ENCODE data around the gene CSMD2. TPM values are rescaled to one million over a fixed set of nuclear protein-coding genes. Genes with fewer than 3 reads are reported as not detected.

CSMD2 gene
- total RNA-seq, 6 donors from 2014 or later = 0.39 to 1.0 (median 0.52) TPM

GRCh38 chr1:33962061-33962460, 203.0 kb downstream of the CSMD2 start:
- TF ChIP-seq EP300 (IDR thresholded peaks at IDR 0.05) = no peak
- no peak for TF ChIP-seq POLR2A (IDR thresholded peaks at IDR 0.05)
- TF ChIP-seq POLR2AphosphoS5 (IDR thresholded peaks at IDR 0.05) = no peak
- TF ChIP-seq CTCF (IDR thresholded peaks at IDR 0.05) = no peak
- Histone ChIP-seq H3K9me3 (no peaks in the 10 kb centered on the region), H3K27me3 (no peaks in the 10 kb centered on the region), H3K4me3 (no peak overlapping the region), H3K4me1 (no peaks in the 10 kb centered on the region), H3K27ac (no peak overlapping the region), H3K36me3 (no peaks in the 10 kb centered on the region)
- WGBS, 2 donors = 76 to 83% methylated on average over 4 of the region's 4 CpGs
- ATAC-seq (ENCODE audit: low FRiP score in 2 of 2) (no peak), DNase-seq (no peak)

DNA sequence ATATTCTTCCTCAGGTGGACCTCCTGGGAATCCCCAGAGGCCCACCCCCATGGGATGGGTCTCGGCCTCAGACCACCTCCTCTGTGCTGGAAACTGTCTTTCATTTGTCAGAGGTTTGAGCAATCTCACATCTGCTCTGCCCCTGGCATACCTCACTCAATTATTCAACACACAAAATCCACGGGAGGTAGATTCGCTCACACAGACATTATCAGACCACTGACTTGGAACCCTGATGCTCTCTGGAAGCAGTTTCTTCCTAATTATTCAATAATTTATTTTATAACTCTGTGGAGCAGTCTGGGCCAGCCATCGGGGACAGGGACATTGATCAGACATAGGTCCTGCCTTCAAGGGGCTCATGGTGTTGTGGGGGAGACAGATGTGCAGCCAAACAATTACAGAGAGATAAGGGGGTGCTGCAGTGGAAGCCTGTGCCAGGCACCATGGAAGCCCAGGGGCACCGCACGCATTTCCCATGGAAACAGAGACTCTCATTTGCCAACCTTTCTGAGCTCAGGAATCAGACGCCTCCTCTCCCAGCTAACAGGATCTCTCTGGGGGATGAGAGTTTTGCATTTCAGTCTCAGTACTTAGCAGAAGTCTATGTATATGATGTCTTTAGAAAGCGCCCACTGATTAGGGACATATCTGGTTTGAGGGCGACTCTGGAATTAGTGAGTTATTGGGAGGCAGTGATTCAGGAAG, 204.7 kb downstream of the CSMD2 start:
- WGBS, 2 donors = 78 to 86% methylated on average over 9 of the region's 9 CpGs
- H3K4me1 ChIP-seq = no peaks in the 10 kb centered on the region
- H3K36me3 ChIP-seq = no peaks in the 10 kb centered on the region
- ATAC-seq (ENCODE audit: low FRiP score in 2 of 2) (no peak), DNase-seq (no peak)
- H3K9me3 ChIP-seq = no peaks in the 10 kb centered on the region
- H3K27ac ChIP-seq = no peak overlapping the region
- no peaks in the 10 kb centered on the region for H3K27me3 ChIP-seq
- TF ChIP-seq POLR2A (IDR thresholded peaks at IDR 0.05) = no peak
- no peak for TF ChIP-seq CTCF (IDR thresholded peaks at IDR 0.05)
- no peak for TF ChIP-seq EP300 (IDR thresholded peaks at IDR 0.05)
- no peak for TF ChIP-seq POLR2AphosphoS5 (IDR thresholded peaks at IDR 0.05)
- H3K4me3 ChIP-seq = no peak overlapping the region

GRCh38 chr1:33957854-33958253, 207.2 kb downstream of the CSMD2 start:
- TF ChIP-seq POLR2A (IDR thresholded peaks at IDR 0.05) (no peak), EP300 (IDR thresholded peaks at IDR 0.05) (no peak), CTCF (IDR thresholded peaks at IDR 0.05) (no peak), POLR2AphosphoS5 (IDR thresholded peaks at IDR 0.05) (no peak)
- no peak for DNase-seq
- no peak overlapping the region for H3K27ac ChIP-seq

GRCh38 chr1:33955096-33955495, 209.9 kb downstream of the CSMD2 start:
- WGBS, 2 donors = 71 to 83% methylated on average over 14 of the region's 14 CpGs
- Histone ChIP-seq H3K4me1 (no peaks in the 10 kb centered on the region), H3K36me3 (no peaks in the 10 kb centered on the region), H3K27me3 (no peaks in the 10 kb centered on the region), H3K4me3 (no peak overlapping the region), H3K27ac (no peak overlapping the region), H3K9me3 (no peaks in the 10 kb centered on the region)
- ATAC-seq (ENCODE audit: low FRiP score in 2 of 2) (no peak), DNase-seq (peak in 1 of 2 donors; percentile 61)
- TF ChIP-seq CTCF (IDR thresholded peaks at IDR 0.05) (no peak), POLR2A (IDR thresholded peaks at IDR 0.05) (no peak), EP300 (IDR thresholded peaks at IDR 0.05) (no peak), POLR2AphosphoS5 (IDR thresholded peaks at IDR 0.05) (no peak)

More at GRCh38 chr1:33957854-33958253, 207.2 kb downstream of the CSMD2 start:
- H3K9me3 ChIP-seq = no peaks in the 10 kb centered on the region
- ATAC-seq (ENCODE audit: low FRiP score in 2 of 2) = no peak
- H3K36me3 ChIP-seq = no peaks in the 10 kb centered on the region
- H3K4me1 ChIP-seq = no peaks in the 10 kb centered on the region
- H3K4me3 ChIP-seq = no peak overlapping the region
- H3K27me3 ChIP-seq = no peaks in the 10 kb centered on the region
- 80 to 83% methylated on average over 6 of the region's 6 CpGs for WGBS, 2 donors

- Histone ChIP-seq H3K27ac (no peak overlapping the region), H3K4me1 (no peaks in the 10 kb centered on the region), H3K4me3 (no peak overlapping the region), H3K9me3 (no peaks in the 10 kb centered on the region), H3K36me3 (no peaks in the 10 kb centered on the region), H3K27me3 (no peaks in the 10 kb centered on the region)
- ATAC-seq (ENCODE audit: low FRiP score in 2 of 2) (no peak), DNase-seq (no peak)
- 84 to 90% methylated on average over 2 of the region's 2 CpGs for WGBS, 2 donors
- TF ChIP-seq POLR2AphosphoS5 (IDR thresholded peaks at IDR 0.05) = no peak
- no peak for TF ChIP-seq POLR2A (IDR thresholded peaks at IDR 0.05)
- TF ChIP-seq EP300 (IDR thresholded peaks at IDR 0.05) = no peak
- TF ChIP-seq CTCF (IDR thresholded peaks at IDR 0.05) = no peak
Observed at GRCh38 chr1:33949570-33949969, 215.5 kb downstream of the CSMD2 start.

Measured in upper lobe of left lung (tissue), 6 donors.